ENCODE data around the gene REG4.

Gene REG4

GRCh38 chr1:119814288-119814687 is 3.0 kb upstream of the REG4 start:
- Histone ChIP-seq H3K36me3 (ENCODE audit: insufficient read depth, low read length) (no peaks in the 10 kb centered on the region), H2AFZ (ENCODE audit: low read length) (no peak overlapping the region)
- TF ChIP-seq CTCF (conservative IDR thresholded peaks at IDR 0.05; ENCODE audit: low read length): no peak
- no peak for TF ChIP-seq EZH2phosphoT487 (IDR thresholded peaks at IDR 0.05; ENCODE audit: borderline replicate concordance)

GRCh38 chr1:119811985-119812557 is 811 bp upstream of the REG4 start:
- Histone ChIP-seq H3K9me3 (ENCODE audit: insufficient read depth, low read depth, low read length) (no peaks in the 10 kb centered on the region), H4K20me1 (ENCODE audit: insufficient read depth, low read length, poor library complexity, severe bottlenecking) (no peaks in the 10 kb centered on the region), H3K9ac (ENCODE audit: low read depth, low read length, poor library complexity, severe bottlenecking) (no peak overlapping the region), H2AFZ (ENCODE audit: low read length) (no peak overlapping the region), H3K9me2 (replicated peaks; ENCODE audit: low read depth, low read length) (no peaks in the 10 kb centered on the region), H3K4me3 (ENCODE audit: low read length, poor library complexity, severe bottlenecking) (no peak overlapping the region), H3K36me3 (ENCODE audit: insufficient read depth, low read length) (no peaks in the 10 kb centered on the region), H3K79me2 (ENCODE audit: insufficient read depth, low read length) (no peaks in the 10 kb centered on the region), H3K27me3 (ENCODE audit: insufficient read depth, low read length, poor library complexity, severe bottlenecking) (no peaks in the 10 kb centered on the region), H3F3A (ENCODE audit: low read depth) (no peaks in the 10 kb centered on the region), H3K4me2 (ENCODE audit: low read depth, low read length, poor library complexity, severe bottlenecking) (no peak overlapping the region), H3K4me1 (ENCODE audit: insufficient read depth, low read length, poor library complexity, severe bottlenecking) (peaks cover 10% of the 10 kb centered on the region)
- no peak for TF ChIP-seq CTCF (conservative IDR thresholded peaks at IDR 0.05; ENCODE audit: low read length)
- TF ChIP-seq EZH2phosphoT487 (IDR thresholded peaks at IDR 0.05; ENCODE audit: borderline replicate concordance): no peak

More at GRCh38 chr1:119814288-119814687, 3.0 kb upstream of the REG4 start:
- Histone ChIP-seq H3K9me3 (ENCODE audit: insufficient read depth, low read depth, low read length) (no peaks in the 10 kb centered on the region), H3K4me1 (ENCODE audit: insufficient read depth, low read length, poor library complexity, severe bottlenecking) (peaks cover 19% of the 10 kb centered on the region), H3K27me3 (ENCODE audit: insufficient read depth, low read length, poor library complexity, severe bottlenecking) (no peaks in the 10 kb centered on the region), H3K4me3 (ENCODE audit: low read length, poor library complexity, severe bottlenecking) (no peak overlapping the region), H3K9ac (ENCODE audit: low read depth, low read length, poor library complexity, severe bottlenecking) (no peak overlapping the region), H3F3A (ENCODE audit: low read depth) (no peaks in the 10 kb centered on the region), H3K4me2 (ENCODE audit: low read depth, low read length, poor library complexity, severe bottlenecking) (no peak overlapping the region), H3K9me2 (replicated peaks; ENCODE audit: low read depth, low read length) (no peaks in the 10 kb centered on the region), H3K79me2 (ENCODE audit: insufficient read depth, low read length) (no peaks in the 10 kb centered on the region), H4K20me1 (ENCODE audit: insufficient read depth, low read length, poor library complexity, severe bottlenecking) (no peaks in the 10 kb centered on the region)

GRCh38 chr1:119808972-119809550 is 2.2 kb downstream of the REG4 start:
- no peak overlapping the region for H3K9ac ChIP-seq (ENCODE audit: low read depth, low read length, poor library complexity, severe bottlenecking)
- H3K4me2 ChIP-seq (ENCODE audit: low read depth, low read length, poor library complexity, severe bottlenecking): peak overlapping the region; percentile 51
- no peaks in the 10 kb centered on the region for H4K20me1 ChIP-seq (ENCODE audit: insufficient read depth, low read length, poor library complexity, severe bottlenecking)
- no peak for TF ChIP-seq EZH2phosphoT487 (IDR thresholded peaks at IDR 0.05; ENCODE audit: borderline replicate concordance)
- peak; percentile 98 for TF ChIP-seq CTCF (conservative IDR thresholded peaks at IDR 0.05; ENCODE audit: low read length)
- peak overlapping the region; percentile 69 for H2AFZ ChIP-seq (ENCODE audit: low read length)
- no peaks in the 10 kb centered on the region for H3K9me2 ChIP-seq (replicated peaks; ENCODE audit: low read depth, low read length)
- H3K4me1 ChIP-seq (ENCODE audit: insufficient read depth, low read length, poor library complexity, severe bottlenecking): no peaks in the 10 kb centered on the region
- H3K27me3 ChIP-seq (ENCODE audit: insufficient read depth, low read length, poor library complexity, severe bottlenecking): no peaks in the 10 kb centered on the region
- H3K36me3 ChIP-seq (ENCODE audit: insufficient read depth, low read length): no peaks in the 10 kb centered on the region
- H3K4me3 ChIP-seq (ENCODE audit: low read length, poor library complexity, severe bottlenecking): peak overlapping the region; percentile 22
- H3F3A ChIP-seq (ENCODE audit: low read depth): no peaks in the 10 kb centered on the region
- H3K9me3 ChIP-seq (ENCODE audit: insufficient read depth, low read depth, low read length): no peaks in the 10 kb centered on the region
- H3K79me2 ChIP-seq (ENCODE audit: insufficient read depth, low read length): no peaks in the 10 kb centered on the region
